ENCODE results near the gene NGB. TPM values are rescaled to one million over a fixed set of nuclear protein-coding genes. Genes with fewer than 3 reads are reported as not detected.

The NGB gene
- total and polyA plus RNA-seq, 2 donors (not counting 3 experiments of a cell fraction or from before 2014, with no cell fraction given) = not detected

GRCh38 chr14:77290705-77291104 lies 19.7 kb upstream of the NGB start:
- Histone ChIP-seq H3K36me3 (ENCODE audit: control insufficient read depth in 2 of 2, extremely low read depth in 1 of 2, insufficient read depth in 2 of 2, low read length in 2 of 2) (peaks cover 0 to 3% of the 10 kb centered on the region in 2 experiments), H4K20me1 (replicated peaks; ENCODE audit: control insufficient read depth, extremely low read depth, insufficient read depth, low read length) (no peaks in the 10 kb centered on the region), H3K27ac (ENCODE audit: insufficient read depth, low read depth, low read length) (no peak overlapping the region), H3K9ac (replicated peaks; ENCODE audit: extremely low read depth, insufficient read depth, low read length) (no peak overlapping the region), H3K9me1 (replicated peaks; ENCODE audit: control insufficient read depth, extremely low read depth, insufficient read depth, low read length) (no peaks in the 10 kb centered on the region), H3K4me2 (ENCODE audit: insufficient read depth, low read length) (no peak overlapping the region), H3K79me2 (ENCODE audit: control insufficient read depth, insufficient read depth, low read length) (no peaks in the 10 kb centered on the region), H3K27me3 (ENCODE audit: control insufficient read depth in 2 of 2, insufficient read depth in 2 of 2, low read length in 2 of 2) (no peaks in the 10 kb centered on the region), H3K4me1 (ENCODE audit: control insufficient read depth, extremely low read depth, insufficient read depth, low read length) (no peaks in the 10 kb centered on the region), H2AFZ (ENCODE audit: low read depth, low read length) (no peak overlapping the region), H3K9me3 (replicated peaks; ENCODE audit: control insufficient read depth, insufficient read depth, low read length) (no peaks in the 10 kb centered on the region), H3K4me3 (replicated peaks in 1 of 3; ENCODE audit: insufficient read depth in 1 of 3, low read depth in 1 of 3, low read length in 3 of 3) (no peak overlapping the region)
- intact Hi-C loops (cut with micrococcal nuclease) (no loop called here), dilution Hi-C loops (cut with MboI; ENCODE audit: extremely low pct_ligation_motif_present, low sequenced_read_pairs) (no loop called here)
- BruUV-seq (replicated peaks) = no TSS peak
- ChIA-PET CTCF (interaction anchor here (0.9 to 1.6 kb wide), 2 partner anchors 10 to 30 kb away, joined by 3 to 6 read pairs; partner anchors contain the start of genes GSTZ1 and POMT2), POLR2A (no interaction called here)
- DNase-seq (ENCODE audit: low read depth, low spot score) (no peak), FAIRE-seq (no peak)
- TF ChIP-seq CTCF (IDR thresholded peaks at IDR 0.05; ENCODE audit: extremely low read depth in 1 of 2, insufficient read depth in 1 of 2, low read depth in 1 of 2, low read length in 2 of 2) = no peak
- no peak for TF ChIP-seq EZH2 (IDR thresholded peaks at IDR 0.05; ENCODE audit: borderline replicate concordance, low read depth, low read length, severe bottlenecking)
- TF ChIP-seq MAX (IDR thresholded peaks at IDR 0.05; ENCODE audit: insufficient read depth, insufficient read length) = no peak
- no peak for TF ChIP-seq JUN (IDR thresholded peaks at IDR 0.05; ENCODE audit: borderline replicate concordance, insufficient read depth, insufficient read length, low read depth)
- no peak for TF ChIP-seq GATA2 (IDR thresholded peaks at IDR 0.05; ENCODE audit: insufficient read depth, insufficient read length, low read depth, low read length)
- no peak for TF ChIP-seq POLR2AphosphoS5 (IDR thresholded peaks at IDR 0.05; ENCODE audit: insufficient read depth, low read depth, low read length)
- TF ChIP-seq MYC (IDR thresholded peaks at IDR 0.05; ENCODE audit: low read depth, low read length) = no peak
- TF ChIP-seq POLR2A (IDR thresholded peaks at IDR 0.05; ENCODE audit: low read depth, low read length) = no peak
- TF ChIP-seq FOS (IDR thresholded peaks at IDR 0.05; ENCODE audit: borderline replicate concordance, insufficient read depth, low read length) = no peak
